DND-41 (cell line): ENCODE results near the gene DNAH8.
"Not testable (repeated sequence)": the region's sequence is repeated elsewhere in the genome, so short reads cannot be mapped to it uniquely, and the experiment has no call there.

ENCODE experiments used
- ATAC-seq: fragments of 200-7000 bp; cut with Tn5 transposase; 3 replicates; pipeline ENCODE4 v1.9.1; 2021; ENCODE audit warnings: low read depth; ENCODE audit not compliant: insufficient read depth
- DNase-seq: peaks from one replicate; pipeline ENCODE4 v3.0.0-alpha.2; 2020
- H2AFZ ChIP-seq: 2 replicates; pipeline ENCODE4 v1.6.0; 2012; ENCODE audit warnings: low read depth, low read length
- H3K27ac ChIP-seq: 2 replicates; pipeline ENCODE4 v1.5.1; 2012; ENCODE audit warnings: low read length, inconsistent platforms
- H3K27me3 ChIP-seq: fragments of 200-600 bp; sonication (generic); 2 replicates; pipeline ENCODE4 v1.6.0; 2012; ENCODE audit warnings: low read length, mild to moderate bottlenecking, inconsistent platforms; ENCODE audit not compliant: insufficient read depth, poor library complexity
- H3K36me3 ChIP-seq: 2 replicates; pipeline ENCODE4 v1.5.1; 2012; ENCODE audit warnings: low read length, inconsistent platforms; ENCODE audit not compliant: insufficient read depth
- H3K4me1 ChIP-seq: 2 replicates; pipeline ENCODE4 v1.5.1; 2012; ENCODE audit warnings: mild to moderate bottlenecking, low read length; ENCODE audit not compliant: insufficient read depth
- H3K4me2 ChIP-seq: 2 replicates; pipeline ENCODE4 v1.6.0; 2012; ENCODE audit warnings: mild to moderate bottlenecking, moderate library complexity, low read length, inconsistent platforms; ENCODE audit not compliant: insufficient read depth
- H3K4me3 ChIP-seq, 2 experiments: fragments of 200-600 bp in 1 of 2; shearing (Covaris generic) in 1 of 2; 2 replicates each; pipeline ENCODE4 v1.5.1; 2012 to 2016; ENCODE audit warnings: inconsistent platforms in 2 of 2, low read length in 2 of 2, mild to moderate bottlenecking in 2 of 2, low read depth in 1 of 2, moderate library complexity in 1 of 2
- H3K79me2 ChIP-seq: 2 replicates; pipeline ENCODE4 v1.6.0; 2012; ENCODE audit warnings: low read length, inconsistent platforms; ENCODE audit not compliant: insufficient read depth
- H3K9ac ChIP-seq: 2 replicates; pipeline ENCODE4 v1.6.0; 2012; ENCODE audit warnings: low read depth, mild to moderate bottlenecking, inconsistent platforms, low read length, moderate library complexity
- H3K9me3 ChIP-seq: 2 replicates; pipeline ENCODE4 v1.5.1; 2012; ENCODE audit warnings: low read length, moderate library complexity, mild to moderate bottlenecking, inconsistent platforms; ENCODE audit not compliant: insufficient read depth, severe bottlenecking
- H4K20me1 ChIP-seq: 2 replicates; pipeline ENCODE4 v1.6.0; 2012; ENCODE audit warnings: low read length; ENCODE audit not compliant: insufficient read depth
- CTCF ChIP-seq: IDR thresholded peaks from 2 replicates; pipeline ENCODE4 v1.5.1; 2012; ENCODE audit warnings: borderline replicate concordance, low read length, moderate library complexity, mild to moderate bottlenecking; ENCODE audit not compliant: poor library complexity, severe bottlenecking; ENCODE audit errors: extremely low read depth
- EZH2 ChIP-seq: IDR thresholded peaks from 3 replicates; pipeline ENCODE4 v1.6.1; 2012; ENCODE audit warnings: borderline replicate concordance, low read depth, mild to moderate bottlenecking, moderate library complexity, low read length, inconsistent platforms; ENCODE audit not compliant: severe bottlenecking

Gene DNAH8

DNA sequence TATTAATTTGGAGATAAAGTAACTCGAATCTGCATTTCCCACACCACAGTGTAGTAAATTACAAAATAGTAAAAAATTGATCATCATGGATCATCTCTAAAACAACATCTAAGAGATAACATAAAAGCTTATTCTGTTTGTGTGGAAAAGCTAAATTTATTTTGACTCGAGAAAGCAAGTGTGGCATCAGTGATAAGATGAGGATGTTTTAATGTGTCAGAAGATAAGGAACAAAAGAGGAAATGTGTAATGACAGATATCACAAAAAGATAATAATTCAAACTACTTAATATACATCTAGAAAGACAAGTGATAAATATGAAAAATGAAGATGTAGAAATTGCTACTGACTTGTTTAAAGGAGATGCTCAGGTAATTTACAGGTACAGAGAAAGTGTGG is 74.1 kb downstream of the DNAH8 start:
- TF ChIP-seq CTCF (no peak), EZH2 (no peak)
- Histone ChIP-seq H3K9ac (no peak overlapping the region), H3K4me3 (no peak overlapping the region), H3K36me3 (no peaks in the 10 kb centered on the region), H3K27ac (no peak overlapping the region), H3K9me3 (no peaks in the 10 kb centered on the region), H3K4me2 (no peak overlapping the region), H3K27me3 (peaks cover 17% of the 10 kb centered on the region), H3K79me2 (no peaks in the 10 kb centered on the region), H2AFZ (no peak overlapping the region), H4K20me1 (no peaks in the 10 kb centered on the region), H3K4me1 (no peaks in the 10 kb centered on the region)
- ATAC-seq (no peak), DNase-seq (no peak)

DNA sequence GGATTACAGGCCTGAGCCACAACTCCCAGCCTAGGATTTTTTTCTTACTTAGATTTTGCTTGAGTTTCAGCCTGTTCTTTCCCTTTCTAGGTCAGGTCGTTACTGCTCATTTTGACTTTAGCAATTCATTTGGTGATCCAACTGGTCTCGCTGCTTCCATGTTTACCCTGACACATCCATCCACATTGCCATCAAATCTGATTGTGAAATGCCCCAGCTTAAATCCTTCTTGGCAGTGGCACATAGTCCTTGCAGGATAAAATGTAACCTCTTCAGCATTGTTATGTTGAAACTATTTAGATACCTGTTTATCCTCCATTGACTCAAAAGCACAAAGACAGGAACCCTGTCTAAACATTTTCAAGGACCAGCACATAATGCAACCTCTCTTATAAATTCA is 77.2 kb downstream of the DNAH8 start:
- H3K4me3 ChIP-seq = no peak overlapping the region
- no peak overlapping the region for H3K4me2 ChIP-seq
- H4K20me1 ChIP-seq = no peaks in the 10 kb centered on the region
- no peak overlapping the region for H3K27ac ChIP-seq
- H3K36me3 ChIP-seq = no peaks in the 10 kb centered on the region
- no peak overlapping the region for H2AFZ ChIP-seq
- no peaks in the 10 kb centered on the region for H3K79me2 ChIP-seq
- no peak for TF ChIP-seq CTCF
- no peak for TF ChIP-seq EZH2
- ATAC-seq (no peak), DNase-seq (no peak)
- no peak overlapping the region for H3K9ac ChIP-seq
- peaks cover 7% of the 10 kb centered on the region for H3K27me3 ChIP-seq
- H3K9me3 ChIP-seq = no peaks in the 10 kb centered on the region
- H3K4me1 ChIP-seq = no peaks in the 10 kb centered on the region

DNA sequence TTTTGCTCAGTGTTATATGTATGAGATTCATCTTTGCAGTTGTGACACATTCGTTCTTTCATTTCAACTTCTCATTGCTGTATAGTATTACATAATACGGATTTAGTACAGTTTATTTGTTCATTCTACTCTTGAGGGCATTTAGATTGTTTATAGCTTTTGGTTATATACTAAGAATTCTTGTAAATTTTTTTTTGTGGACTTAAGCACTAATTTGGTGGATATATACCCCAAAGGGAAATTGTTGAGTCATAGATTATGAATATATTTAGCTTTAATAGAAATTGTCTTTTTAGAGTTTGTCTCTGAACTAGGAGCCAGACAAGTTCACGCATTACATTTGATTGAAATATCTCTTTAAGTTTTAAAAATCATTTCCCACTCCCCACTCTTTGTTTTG is 79.6 kb downstream of the DNAH8 start:
- Histone ChIP-seq H3K4me2 (no peak overlapping the region), H3K79me2 (no peaks in the 10 kb centered on the region), H2AFZ (no peak overlapping the region), H3K9me3 (no peaks in the 10 kb centered on the region), H4K20me1 (no peaks in the 10 kb centered on the region), H3K4me1 (no peaks in the 10 kb centered on the region), H3K27me3 (peaks cover 9% of the 10 kb centered on the region), H3K9ac (no peak overlapping the region), H3K27ac (no peak overlapping the region), H3K4me3 (no peak overlapping the region), H3K36me3 (no peaks in the 10 kb centered on the region)
- ATAC-seq (no peak), DNase-seq (no peak)
- TF ChIP-seq CTCF (no peak), EZH2 (no peak)

GRCh38 chr6:38796006-38796405 is 80.9 kb downstream of the DNAH8 start:
- H3K9ac ChIP-seq = no peak overlapping the region
- H3K27ac ChIP-seq = no peak overlapping the region
- no peak for ATAC-seq
- no peak overlapping the region for H2AFZ ChIP-seq
- no peaks in the 10 kb centered on the region for H3K79me2 ChIP-seq
- H3K9me3 ChIP-seq = no peaks in the 10 kb centered on the region
- H3K4me3 ChIP-seq = no peak overlapping the region
- H3K27me3 ChIP-seq = peaks cover 8% of the 10 kb centered on the region
- DNase-seq = no peak
- no peak overlapping the region for H3K4me2 ChIP-seq
- TF ChIP-seq CTCF = no peak
- no peak for TF ChIP-seq EZH2
- no peaks in the 10 kb centered on the region for H3K36me3 ChIP-seq
- no peaks in the 10 kb centered on the region for H3K4me1 ChIP-seq
- no peaks in the 10 kb centered on the region for H4K20me1 ChIP-seq

DNA sequence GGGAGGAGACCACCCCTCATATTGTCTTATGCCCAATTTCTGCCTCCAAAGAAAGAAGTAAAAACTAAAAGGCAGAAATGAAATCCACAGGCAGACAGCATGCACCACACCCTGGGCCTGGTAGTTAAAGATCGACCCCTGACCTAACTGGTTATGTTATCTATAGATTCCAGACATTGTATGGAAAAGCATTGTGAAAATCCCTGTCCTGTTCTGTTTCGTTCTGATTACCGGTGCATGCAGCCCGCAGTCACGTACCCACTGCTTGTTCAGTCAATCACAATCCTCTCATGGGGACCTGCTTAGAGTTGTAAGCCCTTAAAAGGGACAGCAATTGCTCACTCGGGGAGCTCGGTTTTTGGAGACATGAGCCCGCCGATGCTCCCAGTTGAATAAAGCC is 81.3 kb downstream of the DNAH8 start:
- DNase-seq, H3K27me3 ChIP-seq, H3K27ac ChIP-seq, H3K4me1 ChIP-seq, H3K9me3 ChIP-seq, H3K79me2 ChIP-seq, H3K4me3 ChIP-seq, H2AFZ ChIP-seq, H4K20me1 ChIP-seq, H3K4me2 ChIP-seq, H3K9ac ChIP-seq, H3K36me3 ChIP-seq, ATAC-seq: not testable (repeated sequence)
